ENCODE results near the gene RCAN2. TPM values are rescaled to one million over a fixed set of nuclear protein-coding genes. Genes with fewer than 3 reads are reported as not detected.

RCAN2 gene
- total RNA-seq, 2 experiments from 2014 or later = not detected

DNA sequence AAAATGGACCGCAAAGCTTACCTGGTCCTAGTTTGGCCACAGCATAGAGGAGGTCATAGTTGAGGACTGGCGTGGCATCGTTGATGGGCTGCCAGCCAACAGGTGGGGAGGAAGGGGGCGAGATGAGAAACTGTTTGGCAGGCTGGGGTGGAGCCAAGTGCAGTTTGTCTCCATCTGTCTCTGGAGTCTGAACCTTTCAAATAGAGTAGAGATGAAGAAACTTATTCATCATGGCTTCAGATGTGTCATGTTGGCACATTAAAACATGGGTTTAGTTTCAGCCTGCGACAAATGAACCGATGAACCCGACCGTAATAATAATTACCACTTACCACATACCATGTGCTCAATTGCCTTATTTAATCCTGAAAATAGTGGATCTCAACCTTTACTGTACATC lies 244.5 kb downstream of the RCAN2 start:
- intact Hi-C loops (cut with micrococcal nuclease; ENCODE audit: unreplicated experiment) = no loop called here
- ChIA-PET CTCF (ENCODE audit: unreplicated experiment) (no interaction called here), POLR2A (interaction anchor here (1.4 kb wide), 1 partner anchor 33 kb away, joined by 4 read pairs; no protein-coding TSS in a partner anchor)
- no peak overlapping the region for H3K4me3 ChIP-seq (ENCODE audit: low read depth, low read length, poor library complexity, severe bottlenecking)
- no peak overlapping the region for H3K27ac ChIP-seq (ENCODE audit: low read depth, low read length, poor library complexity, severe bottlenecking)
- H3K9me2 ChIP-seq (ENCODE audit: insufficient read depth, low read length) = no peaks in the 10 kb centered on the region
- BruUV-seq (replicated peaks) = no TSS peak
- no peak overlapping the region for H3K4me2 ChIP-seq (ENCODE audit: low read length)
- H3K79me2 ChIP-seq (ENCODE audit: insufficient read depth, low read depth, low read length) = no peaks in the 10 kb centered on the region
- no peak overlapping the region for H2AFZ ChIP-seq (ENCODE audit: low read length)
- no peaks in the 10 kb centered on the region for H3K4me1 ChIP-seq (ENCODE audit: insufficient read depth, low read length, poor library complexity, severe bottlenecking)
- H3K36me3 ChIP-seq (ENCODE audit: insufficient read depth, low read length) = no peaks in the 10 kb centered on the region
- DNase-seq (ENCODE audit: low spot score) = no peak
- H3K9me3 ChIP-seq (ENCODE audit: low read length) = no peaks in the 10 kb centered on the region
- no peaks in the 10 kb centered on the region for H4K20me1 ChIP-seq (ENCODE audit: insufficient read depth, low read length)
- TF ChIP-seq, protein P1, sequence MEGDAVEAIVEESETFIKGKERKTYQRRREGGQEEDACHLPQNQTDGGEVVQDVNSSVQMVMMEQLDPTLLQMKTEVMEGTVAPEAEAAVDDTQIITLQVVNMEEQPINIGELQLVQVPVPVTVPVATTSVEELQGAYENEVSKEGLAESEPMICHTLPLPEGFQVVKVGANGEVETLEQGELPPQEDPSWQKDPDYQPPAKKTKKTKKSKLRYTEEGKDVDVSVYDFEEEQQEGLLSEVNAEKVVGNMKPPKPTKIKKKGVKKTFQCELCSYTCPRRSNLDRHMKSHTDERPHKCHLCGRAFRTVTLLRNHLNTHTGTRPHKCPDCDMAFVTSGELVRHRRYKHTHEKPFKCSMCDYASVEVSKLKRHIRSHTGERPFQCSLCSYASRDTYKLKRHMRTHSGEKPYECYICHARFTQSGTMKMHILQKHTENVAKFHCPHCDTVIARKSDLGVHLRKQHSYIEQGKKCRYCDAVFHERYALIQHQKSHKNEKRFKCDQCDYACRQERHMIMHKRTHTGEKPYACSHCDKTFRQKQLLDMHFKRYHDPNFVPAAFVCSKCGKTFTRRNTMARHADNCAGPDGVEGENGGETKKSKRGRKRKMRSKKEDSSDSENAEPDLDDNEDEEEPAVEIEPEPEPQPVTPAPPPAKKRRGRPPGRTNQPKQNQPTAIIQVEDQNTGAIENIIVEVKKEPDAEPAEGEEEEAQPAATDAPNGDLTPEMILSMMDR (conservative IDR thresholded peaks at IDR 0.05; ENCODE audit: low read length) = no peak
- no peak for TF ChIP-seq EZH2phosphoT487 (IDR thresholded peaks at IDR 0.05; ENCODE audit: borderline replicate concordance, low read depth, low read length)

DNA sequence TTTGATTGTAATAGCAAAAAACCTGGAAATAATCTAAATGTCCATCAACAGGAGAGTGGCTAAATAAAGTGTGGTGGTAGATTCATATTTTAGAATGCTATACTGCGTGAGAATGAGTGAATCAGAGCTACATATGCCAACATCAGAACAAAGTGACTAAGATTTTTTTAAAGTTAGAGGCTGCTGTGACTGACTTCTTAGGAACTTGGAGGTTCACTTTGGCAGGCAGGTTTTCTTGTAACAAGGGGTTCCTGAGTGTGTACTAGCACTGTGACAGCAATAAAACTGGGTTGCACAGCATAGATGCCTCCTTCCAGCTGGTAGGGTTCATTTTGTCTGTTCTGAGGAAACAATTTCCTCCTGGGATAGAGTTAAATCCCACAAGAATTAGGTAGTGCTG lies 245.2 kb downstream of the RCAN2 start:
- Histone ChIP-seq H3K4me3 (ENCODE audit: low read depth, low read length, poor library complexity, severe bottlenecking) (no peak overlapping the region), H3K36me3 (ENCODE audit: insufficient read depth, low read length) (no peaks in the 10 kb centered on the region), H3K9me2 (ENCODE audit: insufficient read depth, low read length) (no peaks in the 10 kb centered on the region), H3K79me2 (ENCODE audit: insufficient read depth, low read depth, low read length) (no peaks in the 10 kb centered on the region), H3K27ac (ENCODE audit: low read depth, low read length, poor library complexity, severe bottlenecking) (no peak overlapping the region), H3K4me1 (ENCODE audit: insufficient read depth, low read length, poor library complexity, severe bottlenecking) (no peaks in the 10 kb centered on the region), H3K9me3 (ENCODE audit: low read length) (no peaks in the 10 kb centered on the region), H4K20me1 (ENCODE audit: insufficient read depth, low read length) (no peaks in the 10 kb centered on the region), H3K4me2 (ENCODE audit: low read length) (no peak overlapping the region), H2AFZ (ENCODE audit: low read length) (no peak overlapping the region)
- intact Hi-C loops (cut with micrococcal nuclease; ENCODE audit: unreplicated experiment) = no loop called here
- DNase-seq (ENCODE audit: low spot score) = no peak
- CTCF ChIA-PET (ENCODE audit: unreplicated experiment) = no interaction called here
- TF ChIP-seq, protein P1 (conservative IDR thresholded peaks at IDR 0.05; ENCODE audit: low read length) = no peak
- no peak for TF ChIP-seq EZH2phosphoT487 (IDR thresholded peaks at IDR 0.05; ENCODE audit: borderline replicate concordance, low read depth, low read length)
- POLR2A ChIA-PET = interaction anchor here (1.4 kb wide), 1 partner anchor 33 kb away, joined by 4 read pairs; no protein-coding TSS in a partner anchor
- no TSS peak for BruUV-seq (replicated peaks)

DNA sequence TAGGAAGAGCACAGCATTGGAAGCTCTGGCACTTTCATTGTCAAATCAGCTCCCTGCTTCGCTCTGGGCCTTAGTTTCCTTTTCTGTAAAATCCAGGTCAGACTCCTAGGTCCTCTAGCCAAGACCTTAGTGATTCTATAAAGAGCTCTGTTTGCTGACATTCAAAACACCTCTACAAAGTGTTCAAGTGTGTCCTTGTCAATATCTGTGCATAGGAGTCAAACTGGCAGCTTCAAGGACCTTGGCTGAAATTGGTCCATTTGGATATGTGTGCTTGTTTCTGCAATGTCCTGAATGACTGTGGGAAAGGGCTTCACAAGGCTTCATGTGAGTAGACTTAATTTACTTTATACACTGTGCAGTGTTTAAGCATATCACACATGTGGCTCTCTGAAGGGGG lies 246.6 kb downstream of the RCAN2 start:
- intact Hi-C loops (cut with micrococcal nuclease; ENCODE audit: unreplicated experiment) = no loop called here
- H2AFZ ChIP-seq (ENCODE audit: low read length) = no peak overlapping the region
- H3K4me1 ChIP-seq (ENCODE audit: insufficient read depth, low read length, poor library complexity, severe bottlenecking) = no peaks in the 10 kb centered on the region
- POLR2A ChIA-PET = interaction anchor here (1.2 kb wide), 1 partner anchor 25 kb away, joined by 4 read pairs; no protein-coding TSS in a partner anchor
- no peak overlapping the region for H3K4me2 ChIP-seq (ENCODE audit: low read length)
- no peaks in the 10 kb centered on the region for H3K9me3 ChIP-seq (ENCODE audit: low read length)
- DNase-seq (ENCODE audit: low spot score) = no peak
- no TSS peak for BruUV-seq (replicated peaks)
- CTCF ChIA-PET (ENCODE audit: unreplicated experiment) = no interaction called here
- no peaks in the 10 kb centered on the region for H3K79me2 ChIP-seq (ENCODE audit: insufficient read depth, low read depth, low read length)
- H3K36me3 ChIP-seq (ENCODE audit: insufficient read depth, low read length) = no peaks in the 10 kb centered on the region
- TF ChIP-seq, protein P1 (conservative IDR thresholded peaks at IDR 0.05; ENCODE audit: low read length) = no peak
- TF ChIP-seq EZH2phosphoT487 (IDR thresholded peaks at IDR 0.05; ENCODE audit: borderline replicate concordance, low read depth, low read length) = no peak
- H3K27ac ChIP-seq (ENCODE audit: low read depth, low read length, poor library complexity, severe bottlenecking) = no peak overlapping the region
- H3K4me3 ChIP-seq (ENCODE audit: low read depth, low read length, poor library complexity, severe bottlenecking) = no peak overlapping the region
- no peaks in the 10 kb centered on the region for H3K9me2 ChIP-seq (ENCODE audit: insufficient read depth, low read length)
- no peaks in the 10 kb centered on the region for H4K20me1 ChIP-seq (ENCODE audit: insufficient read depth, low read length)

All from OCI-LY7 (cell line).